ENCODE results near the gene DOP1B.

GRCh38 chr21:36202726-36203602, 46.3 kb downstream of the DOP1B start:
- TF ChIP-seq POLR2A (IDR thresholded peaks at IDR 0.05) (no peak), CTCF (IDR thresholded peaks at IDR 0.05) (no peak)

All from Peyer's patch (tissue), 4 donors.